H9 (cell line): ENCODE data around the gene IL1R2. TPM values are rescaled to one million over a fixed set of nuclear protein-coding genes. Genes with fewer than 3 reads are reported as not detected.

Experiments used
- DNase-seq: peaks from one replicate; pipeline ENCODE4 v3.0.0-alpha.2; 2017
- H2AFZ ChIP-seq: one replicate; pipeline ENCODE4 v1.6.1; 2013; ENCODE audit warnings: mild to moderate bottlenecking, low read length, control low read depth, moderate library complexity
- H2AK5ac ChIP-seq: 2 replicates; pipeline ENCODE4 v1.6.1; 2013; ENCODE audit warnings: low read length, control low read depth, mixed read lengths; ENCODE audit not compliant: insufficient read length
- H2BK120ac ChIP-seq: one replicate; pipeline ENCODE4 v1.6.1; 2013; ENCODE audit warnings: low read depth, mild to moderate bottlenecking, low read length, control low read depth, inconsistent platforms; ENCODE audit not compliant: poor library complexity, severe bottlenecking
- H2BK12ac ChIP-seq: 2 replicates; pipeline ENCODE4 v1.6.1; 2013; ENCODE audit warnings: low read length, control low read depth, mixed read lengths, low read depth; ENCODE audit not compliant: insufficient read length
- H2BK15ac ChIP-seq: 2 replicates; pipeline ENCODE4 v1.6.1; 2013; ENCODE audit warnings: low read depth, low read length, control low read depth
- H2BK20ac ChIP-seq: one replicate; pipeline ENCODE4 v1.6.1; 2013; ENCODE audit warnings: low read depth, mild to moderate bottlenecking, low read length, control low read depth, inconsistent platforms; ENCODE audit not compliant: poor library complexity, severe bottlenecking
- H2BK5ac ChIP-seq: 2 replicates; pipeline ENCODE4 v1.6.1; 2013; ENCODE audit warnings: low read length, control low read depth, mixed read lengths; ENCODE audit not compliant: insufficient read length
- H3K14ac ChIP-seq: 2 replicates; pipeline ENCODE4 v1.6.1; 2013; ENCODE audit warnings: low read length, control low read depth; ENCODE audit not compliant: insufficient read depth
- H3K18ac ChIP-seq: 2 replicates; pipeline ENCODE4 v1.6.1; 2013; ENCODE audit warnings: low read depth, mild to moderate bottlenecking, mixed read lengths, low read length, control low read depth; ENCODE audit not compliant: insufficient read length
- H3K23ac ChIP-seq: 2 replicates; pipeline ENCODE4 v1.6.1; 2013; ENCODE audit warnings: low read length, control low read depth, mixed read lengths, low read depth; ENCODE audit not compliant: insufficient read length
- H3K23me2 ChIP-seq: 2 replicates; pipeline ENCODE4 v1.6.1; 2013; ENCODE audit warnings: low read depth, mild to moderate bottlenecking, mixed read lengths, low read length, control low read depth; ENCODE audit not compliant: insufficient read length, poor library complexity, severe bottlenecking
- H3K27ac ChIP-seq: 2 replicates; pipeline ENCODE4 v1.5.1; 2013; ENCODE audit warnings: low read length, control low read depth, mixed read lengths, low read depth; ENCODE audit not compliant: insufficient read length
- H3K27me3 ChIP-seq: 2 replicates; pipeline ENCODE4 v1.6.1; 2013; ENCODE audit warnings: low read length, control low read depth, inconsistent platforms; ENCODE audit not compliant: insufficient read depth
- H3K4ac ChIP-seq: 2 replicates; pipeline ENCODE4 v1.6.1; 2013; ENCODE audit warnings: low read depth, mild to moderate bottlenecking, control low read depth, inconsistent platforms, low read length, moderate library complexity
- H3K4me1 ChIP-seq: 2 replicates; pipeline ENCODE4 v1.6.1; 2013; ENCODE audit warnings: low read length, control low read depth, inconsistent platforms; ENCODE audit not compliant: insufficient read depth
- H3K4me2 ChIP-seq: 2 replicates; pipeline ENCODE4 v1.6.1; 2013; ENCODE audit warnings: low read length, control low read depth, mixed read lengths; ENCODE audit not compliant: insufficient read length, insufficient read depth
- H3K56ac ChIP-seq: 2 replicates; pipeline ENCODE4 v1.6.1; 2013; ENCODE audit warnings: low read depth, mild to moderate bottlenecking, mixed read lengths, low read length, control low read depth; ENCODE audit not compliant: insufficient read length
- H3K79me1 ChIP-seq: 2 replicates; pipeline ENCODE4 v1.6.1; 2013; ENCODE audit warnings: low read depth, mild to moderate bottlenecking, moderate library complexity, low read length, control low read depth, inconsistent platforms; ENCODE audit not compliant: insufficient read depth, poor library complexity, severe bottlenecking
- H3K79me2 ChIP-seq: 2 replicates; pipeline ENCODE4 v1.6.1; 2013; ENCODE audit warnings: low read length, control low read depth, inconsistent platforms; ENCODE audit not compliant: insufficient read depth
- H3K9ac ChIP-seq: 2 replicates; pipeline ENCODE4 v1.6.1; 2013; ENCODE audit warnings: low read length, control low read depth, mixed read lengths; ENCODE audit not compliant: insufficient read length; ENCODE audit errors: extremely low read depth
- H3K9me3 ChIP-seq: one replicate; pipeline ENCODE4 v1.6.1; 2013; ENCODE audit warnings: low read depth, low read length, inconsistent platforms; ENCODE audit not compliant: control insufficient read depth
- H3T11ph ChIP-seq: one replicate; pipeline ENCODE4 v1.6.1; 2013; ENCODE audit warnings: mild to moderate bottlenecking, low read length, control low read depth, inconsistent platforms
- H4K20me1 ChIP-seq: one replicate; pipeline ENCODE4 v1.6.1; 2013; ENCODE audit not compliant: control insufficient read depth, insufficient read length, insufficient read depth
- H4K5ac ChIP-seq: 2 replicates; pipeline ENCODE4 v1.6.1; 2013; ENCODE audit warnings: low read depth, mild to moderate bottlenecking, mixed read lengths, low read length, control low read depth; ENCODE audit not compliant: insufficient read length
- H4K8ac ChIP-seq: replicated peaks from 2 replicates; pipeline ENCODE4 v1.6.1; 2013; ENCODE audit warnings: low read length, control low read depth, mixed read lengths, low read depth; ENCODE audit not compliant: insufficient read length
- H4K91ac ChIP-seq: 2 replicates; pipeline ENCODE4 v1.6.1; 2013; ENCODE audit warnings: low read depth, mild to moderate bottlenecking, moderate library complexity, mixed read lengths, low read length, control low read depth; ENCODE audit not compliant: insufficient read length
- H3K27ac Mint-ChIP-seq, 3 experiments: 2 replicates in 2 of 3; 3 replicates in 1 of 3; pipeline ENCODE4 v1.8.0; 2020 to 2021; ENCODE audit warnings: mixed read lengths in 3 of 3, mild to moderate bottlenecking in 1 of 3, moderate library complexity in 1 of 3
- H3K27me3 Mint-ChIP-seq: 2 replicates; pipeline ENCODE4 v1.8.0; 2021; ENCODE audit warnings: low read depth, mild to moderate bottlenecking, moderate library complexity, mixed read lengths
- H3K36me3 Mint-ChIP-seq, 3 experiments: 2 replicates in 2 of 3; 3 replicates in 1 of 3; pipeline ENCODE4 v1.8.0; 2020 to 2021; ENCODE audit warnings: low read depth in 3 of 3, mixed read lengths in 3 of 3; ENCODE audit not compliant: insufficient read depth in 1 of 3
- H3K4me1 Mint-ChIP-seq, 2 experiments: 2 replicates each; pipeline ENCODE4 v1.8.0; 2020; ENCODE audit warnings: mixed read lengths in 2 of 2
- H3K4me3 Mint-ChIP-seq, 2 experiments: 2 replicates in 1 of 2; 3 replicates in 1 of 2; pipeline ENCODE4 v1.8.0; 2020 to 2021; ENCODE audit warnings: mild to moderate bottlenecking in 2 of 2, mixed read lengths in 2 of 2, moderate library complexity in 1 of 2
- H3K9me3 Mint-ChIP-seq, 2 experiments: 2 replicates in 1 of 2; 3 replicates in 1 of 2; pipeline ENCODE4 v1.8.0; 2020; ENCODE audit warnings: mild to moderate bottlenecking in 2 of 2, mixed read lengths in 2 of 2, moderate library complexity in 1 of 2
- CTCF ChIP-seq: fragments of 200-600 bp; sonication (generic); conservative IDR thresholded peaks from 3 replicates; pipeline ENCODE4 v1.8.0; 2021; ENCODE audit warnings: antibody characterized with exemption, mild to moderate bottlenecking
- whole genome bisulfite sequencing: extraction: QIAGEN DNeasy Blood & Tissue Kit; methylation state at CpG from one replicate; pipeline ENCODE4 v1.1.7; 2013; ENCODE audit warnings: missing lambda C conversion rate, low lambda C conversion rate, mixed read lengths; ENCODE audit not compliant: insufficient read length; ENCODE audit errors: extremely low coverage; 5-methylcytosine and 5-hydroxymethylcytosine counted together
- total RNA-seq: library from RNA; stranded (reverse); gene quantifications from 2 replicates; pipeline ENCODE4 v1.2.1, GENCODE V29; 2021

The IL1R2 gene
- total RNA-seq, 1 experiment from 2014 or later, result not detected

- no peaks in the 10 kb centered on the region for H3K79me2 ChIP-seq
- H3K79me1 ChIP-seq, result no peaks in the 10 kb centered on the region
- H2BK20ac ChIP-seq, result no peak overlapping the region
- no peak overlapping the region for H4K8ac ChIP-seq
- H2BK12ac ChIP-seq, result no peak overlapping the region
- peaks cover 4 to 8% of the 10 kb centered on the region in 2 experiments; a peak in 3 of 4 replicates for H3K4me1 Mint-ChIP-seq
- no peak overlapping the region for H2BK5ac ChIP-seq
- H4K5ac ChIP-seq, result no peak overlapping the region
- H3K18ac ChIP-seq, result no peak overlapping the region
- no peaks in the 10 kb centered on the region; a peak in 1 of 5 replicates for H3K9me3 Mint-ChIP-seq
- H3K56ac ChIP-seq, result no peak overlapping the region
- no peak overlapping the region for H2BK15ac ChIP-seq
- no peak overlapping the region for H3K4me3 Mint-ChIP-seq
- no peak overlapping the region for H2AFZ ChIP-seq
- peaks cover 4% of the 10 kb centered on the region for H3K27me3 Mint-ChIP-seq
- H3K4ac ChIP-seq, result no peak overlapping the region
- WGBS, result no CpG with 5 or more reads among the region's 18 CpGs
- no peaks in the 10 kb centered on the region for H3K9me3 ChIP-seq
- no peak overlapping the region for H3K23ac ChIP-seq
- no peak overlapping the region for H3K27ac Mint-ChIP-seq
- H2BK120ac ChIP-seq, result no peak overlapping the region
- no peak overlapping the region for H3K27ac ChIP-seq
- no peak overlapping the region for H3K14ac ChIP-seq
- no peak overlapping the region for H2AK5ac ChIP-seq
- peak; percentile 90 for DNase-seq
- no peaks in the 10 kb centered on the region for H3K4me1 ChIP-seq
- no peaks in the 10 kb centered on the region for H3K23me2 ChIP-seq
- H4K91ac ChIP-seq, result no peak overlapping the region
- no peaks in the 10 kb centered on the region for H4K20me1 ChIP-seq
- H3K9ac ChIP-seq, result no peak overlapping the region
- H3T11ph ChIP-seq, result no peak overlapping the region
- no peaks in the 10 kb centered on the region for H3K27me3 ChIP-seq
- no peak overlapping the region for H3K4me2 ChIP-seq
- TF ChIP-seq CTCF, result peak; percentile 98
- no peaks in the 10 kb centered on the region for H3K36me3 Mint-ChIP-seq
Measured at GRCh38 chr2:102020596-102021170, 28.9 kb downstream of the IL1R2 start.
